ENCODE results near the gene CTTNBP2. TPM values are rescaled to one million over a fixed set of nuclear protein-coding genes. Genes with fewer than 3 reads are reported as not detected.

Gene CTTNBP2
- total and polyA plus RNA-seq, 2 of the 4 experiments (the other 2 are of a cell fraction), result 6.6 to 11.3 TPM

GRCh38 chr7:117665368-117665767, 207.9 kb downstream of the CTTNBP2 start:
- CTCF ChIA-PET, result no interaction called here
- Histone ChIP-seq H3K27ac (ENCODE audit: insufficient read depth, low read length) (no peak overlapping the region), H4K91ac (ENCODE audit: insufficient read depth, low read depth, low read length) (no peak overlapping the region; the same call in 1 of the 2 replicates), H3K9me3 (ENCODE audit: control insufficient read depth, insufficient read depth, low read length) (no peaks in the 10 kb centered on the region), H3K27me3 (ENCODE audit: control insufficient read depth, insufficient read depth, low read length) (no peaks in the 10 kb centered on the region), H2BK20ac (ENCODE audit: low read depth, low read length) (no peak overlapping the region), H4K5ac (ENCODE audit: low read depth, low read length) (no peak overlapping the region), H4K8ac (ENCODE audit: low read depth in 2 of 2, low read length in 2 of 2) (0 out of 4 replicates have a peak overlapping the region, but pooled peaks of 1 of the 2 experiments have one; percentile 30), H2AK5ac (ENCODE audit: low read depth, low read length) (no peak overlapping the region), H3K4ac (ENCODE audit: low read depth, low read length) (peak overlapping the region; percentile 39; the same call in 1 of the 2 replicates), H2BK15ac (ENCODE audit: low read depth, low read length) (no peak overlapping the region), H3K36me3 (ENCODE audit: control insufficient read depth, insufficient read depth, low read length) (no peaks in the 10 kb centered on the region), H3K9me1 (ENCODE audit: insufficient read depth, low read length) (peaks cover 7% of the 10 kb centered on the region), H3K23ac (ENCODE audit: low read depth, low read length) (no peak overlapping the region), H3K14ac (replicated peaks; ENCODE audit: low read depth, low read length) (no peak overlapping the region), H3K79me1 (ENCODE audit: low read depth in 1 of 2, low read length in 2 of 2) (no peaks in the 10 kb centered on the region), H4K20me1 (ENCODE audit: insufficient read depth, low read length) (no peaks in the 10 kb centered on the region), H2BK120ac (ENCODE audit: low read depth, low read length) (peak overlapping the region; percentile 46; the same call in 1 of the 2 replicates), H3K4me1 (ENCODE audit: control insufficient read depth, insufficient read depth, low read length) (peaks cover 19% of the 10 kb centered on the region), H3K4me3 (ENCODE audit: insufficient read depth, low read depth, low read length) (no peak overlapping the region), H3K18ac (ENCODE audit: low read depth, low read length) (0 out of 2 replicates have a peak overlapping the region, but pooled peaks have one; percentile 3), H2AK9ac (replicated peaks; ENCODE audit: low read depth, low read length, poor library complexity) (no peak overlapping the region), H3K4me2 (ENCODE audit: low read depth, low read length) (no peak overlapping the region), H2BK5ac (ENCODE audit: low read depth, low read length, poor library complexity, severe bottlenecking) (peak overlapping the region; percentile 91), H3K56ac (ENCODE audit: extremely low read depth, insufficient read depth, low read length) (no peak overlapping the region), H3K9ac (ENCODE audit: low read depth, low read length) (no peak overlapping the region), H2AFZ (replicated peaks; ENCODE audit: low read length, poor library complexity) (no peak overlapping the region)
- no peak for TF ChIP-seq SMC3 (IDR thresholded peaks at IDR 0.05; ENCODE audit: low read depth, low read length)
- TF ChIP-seq RFX5 (IDR thresholded peaks at IDR 0.05; ENCODE audit: low read depth, low read length), result no peak
- TF ChIP-seq CEBPB (IDR thresholded peaks at IDR 0.05; ENCODE audit: low read depth, low read length), result no peak
- no peak for TF ChIP-seq POLR2A (IDR thresholded peaks at IDR 0.05; ENCODE audit: low read depth, low read length)
- TF ChIP-seq USF2 (IDR thresholded peaks at IDR 0.05; ENCODE audit: low read depth, low read length), result no peak
- no peak for TF ChIP-seq MAZ (IDR thresholded peaks at IDR 0.05; ENCODE audit: borderline replicate concordance, low read depth, low read length)
- TF ChIP-seq BHLHE40 (IDR thresholded peaks at IDR 0.05; ENCODE audit: low read depth, low read length), result no peak
- no peak for TF ChIP-seq NFE2L2 (IDR thresholded peaks at IDR 0.05; ENCODE audit: low read depth, low read length)
- TF ChIP-seq ELK1 (IDR thresholded peaks at IDR 0.05; ENCODE audit: borderline replicate concordance, low read depth, low read length), result no peak
- TF ChIP-seq RAD21 (IDR thresholded peaks at IDR 0.05; ENCODE audit: low read length), result no peak
- no peak for TF ChIP-seq MAFK (IDR thresholded peaks at IDR 0.05; ENCODE audit: low read depth, low read length)
- TF ChIP-seq, protein P1, sequence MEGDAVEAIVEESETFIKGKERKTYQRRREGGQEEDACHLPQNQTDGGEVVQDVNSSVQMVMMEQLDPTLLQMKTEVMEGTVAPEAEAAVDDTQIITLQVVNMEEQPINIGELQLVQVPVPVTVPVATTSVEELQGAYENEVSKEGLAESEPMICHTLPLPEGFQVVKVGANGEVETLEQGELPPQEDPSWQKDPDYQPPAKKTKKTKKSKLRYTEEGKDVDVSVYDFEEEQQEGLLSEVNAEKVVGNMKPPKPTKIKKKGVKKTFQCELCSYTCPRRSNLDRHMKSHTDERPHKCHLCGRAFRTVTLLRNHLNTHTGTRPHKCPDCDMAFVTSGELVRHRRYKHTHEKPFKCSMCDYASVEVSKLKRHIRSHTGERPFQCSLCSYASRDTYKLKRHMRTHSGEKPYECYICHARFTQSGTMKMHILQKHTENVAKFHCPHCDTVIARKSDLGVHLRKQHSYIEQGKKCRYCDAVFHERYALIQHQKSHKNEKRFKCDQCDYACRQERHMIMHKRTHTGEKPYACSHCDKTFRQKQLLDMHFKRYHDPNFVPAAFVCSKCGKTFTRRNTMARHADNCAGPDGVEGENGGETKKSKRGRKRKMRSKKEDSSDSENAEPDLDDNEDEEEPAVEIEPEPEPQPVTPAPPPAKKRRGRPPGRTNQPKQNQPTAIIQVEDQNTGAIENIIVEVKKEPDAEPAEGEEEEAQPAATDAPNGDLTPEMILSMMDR (conservative IDR thresholded peaks at IDR 0.05; ENCODE audit: low read depth, low read length), result no peak
- no peak for TF ChIP-seq FOS (IDR thresholded peaks at IDR 0.05; ENCODE audit: low read depth, low read length)
- TF ChIP-seq MXI1 (IDR thresholded peaks at IDR 0.05; ENCODE audit: borderline replicate concordance, low read depth, low read length), result no peak
- no peak for TF ChIP-seq RCOR1 (IDR thresholded peaks at IDR 0.05; ENCODE audit: insufficient replicate concordance, low read length)
- no peak for TF ChIP-seq CHD1 (IDR thresholded peaks at IDR 0.05; ENCODE audit: low read depth, low read length)
- dilution Hi-C loops (cut with HindIII; ENCODE audit: low sequenced_read_pairs, unreplicated experiment) (no loop called here), intact Hi-C loops (cut with micrococcal nuclease) (no loop called here), in situ Hi-C loops (cut with MboI; ENCODE audit: low sequenced_read_pairs) (no loop called here)
- DNase-seq (peak; percentile 26), ATAC-seq (ENCODE audit: low read depth) (peak; percentile 25)
- POLR2A ChIA-PET (ENCODE audit: unreplicated experiment), result no interaction called here
- no TSS peak for BruUV-seq (replicated peaks)
